ENCODE data around the gene URB1.

GRCh38 chr21:32328595-32328994 lies 64.2 kb downstream of the URB1 start:
- TF ChIP-seq MAX (IDR thresholded peaks at IDR 0.05; ENCODE audit: insufficient read depth, insufficient read length): no peak
- no peak for TF ChIP-seq CTCF (IDR thresholded peaks at IDR 0.05; ENCODE audit: extremely low read depth in 1 of 2, insufficient read depth in 1 of 2, low read depth in 1 of 2, low read length in 2 of 2)
- TF ChIP-seq MYC (IDR thresholded peaks at IDR 0.05; ENCODE audit: low read depth, low read length): no peak
- no peak for TF ChIP-seq POLR2AphosphoS5 (IDR thresholded peaks at IDR 0.05; ENCODE audit: insufficient read depth, low read depth, low read length)

Measured in endothelial cell of umbilical vein (primary cell).